ENCODE measurements around the gene ATP9A.
"Not testable (repeated sequence)": the region's sequence is repeated elsewhere in the genome, so short reads cannot be mapped to it uniquely, and the experiment has no call there.

The ATP9A gene

GRCh38 chr20:51731731-51732095 lies 36.5 kb downstream of the ATP9A start:
- peak overlapping the region in 1 of 2 donors; percentile 77 for H3K4me3 Mint-ChIP-seq
- DNase-seq (no peak), ATAC-seq (no peak)
- peaks cover 13% of the 10 kb centered on the region for H3K27me3 Mint-ChIP-seq
- no peaks in the 10 kb centered on the region for H3K9me3 Mint-ChIP-seq
- peaks cover 13% of the 10 kb centered on the region for H3K4me1 Mint-ChIP-seq
- peak overlapping the region; percentile 27 to 72 for H3K27ac Mint-ChIP-seq

- H3K4me3 Mint-ChIP-seq = no peak overlapping the region
- DNase-seq (no peak), ATAC-seq (no peak)
- no peak overlapping the region for H3K27ac Mint-ChIP-seq
- peaks cover 13% of the 10 kb centered on the region for H3K4me1 Mint-ChIP-seq
- no peaks in the 10 kb centered on the region for H3K9me3 Mint-ChIP-seq
- H3K27me3 Mint-ChIP-seq = peaks cover 13% of the 10 kb centered on the region
Measured at GRCh38 chr20:51729771-51730170, 38.4 kb downstream of the ATP9A start.

GRCh38 chr20:51728737-51729136 lies 39.5 kb downstream of the ATP9A start:
- ATAC-seq = no peak
- Mint-ChIP-seq H3K27ac (no peak overlapping the region), H3K4me1 (peaks cover 13% of the 10 kb centered on the region), H3K27me3 (peaks cover 13% of the 10 kb centered on the region), H3K9me3 (no peaks in the 10 kb centered on the region), H3K4me3 (no peak overlapping the region)
- no peak for DNase-seq

- Mint-ChIP-seq H3K4me1 (peaks cover 13% of the 10 kb centered on the region), H3K27me3 (peaks cover 13% of the 10 kb centered on the region), H3K4me3 (no peak overlapping the region), H3K27ac (no peak overlapping the region), H3K9me3 (no peaks in the 10 kb centered on the region)
- ATAC-seq (no peak), DNase-seq (no peak)
Measured at GRCh38 chr20:51727872-51728271, 40.3 kb downstream of the ATP9A start.

GRCh38 chr20:51725584-51726176 lies 42.5 kb downstream of the ATP9A start:
- Mint-ChIP-seq H3K27ac (no peak overlapping the region), H3K27me3 (peaks cover 12% of the 10 kb centered on the region), H3K4me1 (no peaks in the 10 kb centered on the region), H3K9me3 (no peaks in the 10 kb centered on the region), H3K4me3 (no peak overlapping the region)
- DNase-seq (no peak), ATAC-seq (no peak)

- not testable (repeated sequence) for H3K9me3 Mint-ChIP-seq, DNase-seq, H3K4me3 Mint-ChIP-seq, H3K27ac Mint-ChIP-seq, ATAC-seq, H3K4me1 Mint-ChIP-seq
- H3K27me3 Mint-ChIP-seq = peaks cover 12% of the 10 kb centered on the region
Measured at GRCh38 chr20:51723026-51723425, 45.2 kb downstream of the ATP9A start.

- H3K4me3 Mint-ChIP-seq, ATAC-seq, H3K27ac Mint-ChIP-seq, H3K4me1 Mint-ChIP-seq, DNase-seq, H3K9me3 Mint-ChIP-seq: not testable (repeated sequence)
- H3K27me3 Mint-ChIP-seq = peaks cover 12% of the 10 kb centered on the region
Measured at GRCh38 chr20:51722246-51722645, 45.9 kb downstream of the ATP9A start.

GRCh38 chr20:51720854-51721253 lies 47.3 kb downstream of the ATP9A start:
- no peak for DNase-seq
- no peak overlapping the region for H3K4me3 Mint-ChIP-seq
- ATAC-seq = no peak
- H3K4me1 Mint-ChIP-seq = peaks cover 6% of the 10 kb centered on the region
- no peaks in the 10 kb centered on the region for H3K9me3 Mint-ChIP-seq
- H3K27me3 Mint-ChIP-seq = peaks cover 12% of the 10 kb centered on the region
- H3K27ac Mint-ChIP-seq = no peak overlapping the region

GRCh38 chr20:51720384-51720783 lies 47.8 kb downstream of the ATP9A start:
- Mint-ChIP-seq H3K27me3 (peaks cover 12% of the 10 kb centered on the region), H3K9me3 (no peaks in the 10 kb centered on the region), H3K4me3 (no peak overlapping the region), H3K27ac (no peak overlapping the region), H3K4me1 (peaks cover 11% of the 10 kb centered on the region)
- ATAC-seq = no peak
- no peak for DNase-seq

- Mint-ChIP-seq H3K4me1 (peaks cover 17% of the 10 kb centered on the region), H3K4me3 (no peak overlapping the region), H3K27me3 (peaks cover 6% of the 10 kb centered on the region), H3K9me3 (no peaks in the 10 kb centered on the region), H3K27ac (no peak overlapping the region)
- ATAC-seq (no peak), DNase-seq (no peak)
Measured at GRCh38 chr20:51715856-51716185, 52.4 kb downstream of the ATP9A start.

- ATAC-seq = no peak
- no peak overlapping the region for H3K4me3 Mint-ChIP-seq
- H3K4me1 Mint-ChIP-seq = peaks cover 17% of the 10 kb centered on the region
- H3K27me3 Mint-ChIP-seq = peaks cover 6% of the 10 kb centered on the region
- H3K9me3 Mint-ChIP-seq = no peaks in the 10 kb centered on the region
- DNase-seq = no peak
- H3K27ac Mint-ChIP-seq = peak overlapping the region in 1 of 2 donors; percentile 56
Measured at GRCh38 chr20:51715163-51715855, 52.9 kb downstream of the ATP9A start.

- Mint-ChIP-seq H3K9me3 (no peaks in the 10 kb centered on the region), H3K27me3 (peaks cover 6% of the 10 kb centered on the region), H3K27ac (peak overlapping the region in 1 of 2 donors; percentile 10), H3K4me1 (peaks cover 17% of the 10 kb centered on the region), H3K4me3 (no peak overlapping the region)
- no peak for ATAC-seq
- no peak for DNase-seq
Measured at GRCh38 chr20:51713213-51713598, 55.0 kb downstream of the ATP9A start.

- Mint-ChIP-seq H3K9me3 (no peaks in the 10 kb centered on the region), H3K4me1 (peaks cover 17% of the 10 kb centered on the region), H3K27me3 (peaks cover 6% of the 10 kb centered on the region), H3K27ac (no peak overlapping the region), H3K4me3 (no peak overlapping the region)
- ATAC-seq (no peak), DNase-seq (no peak)
Measured at GRCh38 chr20:51712501-51713212, 55.5 kb downstream of the ATP9A start.

GRCh38 chr20:51711426-51711825 lies 56.8 kb downstream of the ATP9A start:
- no peaks in the 10 kb centered on the region for H3K9me3 Mint-ChIP-seq
- no peak for ATAC-seq
- peaks cover 14% of the 10 kb centered on the region for H3K27me3 Mint-ChIP-seq
- no peak for DNase-seq
- peaks cover 17% of the 10 kb centered on the region for H3K4me1 Mint-ChIP-seq
- no peak overlapping the region for H3K4me3 Mint-ChIP-seq
- H3K27ac Mint-ChIP-seq = no peak overlapping the region

GRCh38 chr20:51710361-51710894 lies 57.8 kb downstream of the ATP9A start:
- Mint-ChIP-seq H3K4me1 (peaks cover 7% of the 10 kb centered on the region), H3K4me3 (no peak overlapping the region), H3K27ac (no peak overlapping the region), H3K27me3 (peaks cover 19% of the 10 kb centered on the region), H3K9me3 (no peaks in the 10 kb centered on the region)
- DNase-seq (no peak), ATAC-seq (no peak)

- DNase-seq (no peak), ATAC-seq (no peak)
- H3K4me3 Mint-ChIP-seq = no peak overlapping the region
- H3K4me1 Mint-ChIP-seq = no peaks in the 10 kb centered on the region
- no peaks in the 10 kb centered on the region for H3K9me3 Mint-ChIP-seq
- peaks cover 19% of the 10 kb centered on the region for H3K27me3 Mint-ChIP-seq
- no peak overlapping the region for H3K27ac Mint-ChIP-seq
Measured at GRCh38 chr20:51705400-51705799, 62.8 kb downstream of the ATP9A start.
